GM23338 (cell line): ENCODE results near the gene SOD3. TPM values are rescaled to one million over a fixed set of nuclear protein-coding genes. Genes with fewer than 3 reads are reported as not detected.

Experiments
- ATAC-seq: fragments of 200-7000 bp; cut with Tn5 transposase; 3 replicates; pipeline ENCODE4 v1.9.1; 2020
- DNase-seq: peaks from one replicate; pipeline ENCODE4 v3.0.0-alpha.2; 2015; ENCODE audit warnings: low spot score
- H2AFZ ChIP-seq: fragments of 200-600 bp; sonication (generic); 2 replicates; pipeline ENCODE4 v1.8.0; 2016; ENCODE audit warnings: antibody characterized with exemption, mild to moderate bottlenecking, moderate library complexity
- H3F3A ChIP-seq: fragments of 200-600 bp; sonication (generic); replicated peaks from 2 replicates; pipeline ENCODE4 v1.8.0; 2017; ENCODE audit warnings: antibody characterized with exemption, mixed run types, low read depth
- H3K27ac ChIP-seq: fragments of 200-600 bp; sonication (generic); 2 replicates; pipeline ENCODE4 v1.6.1; 2016; ENCODE audit warnings: low read depth
- H3K27me3 ChIP-seq: fragments of 200-600 bp; sonication (generic); 2 replicates; pipeline ENCODE4 v1.8.0; 2016; ENCODE audit warnings: mild to moderate bottlenecking, mixed run types, moderate library complexity; ENCODE audit not compliant: insufficient read depth
- H3K36me3 ChIP-seq: fragments of 200-600 bp; sonication (generic); 2 replicates; pipeline ENCODE4 v1.8.0; 2016; ENCODE audit warnings: mild to moderate bottlenecking; ENCODE audit not compliant: insufficient read depth
- H3K4me1 ChIP-seq: fragments of 200-600 bp; sonication (generic); 2 replicates; pipeline ENCODE4 v1.8.0; 2016; ENCODE audit warnings: mild to moderate bottlenecking, moderate library complexity; ENCODE audit not compliant: insufficient read depth
- H3K4me2 ChIP-seq: fragments of 200-600 bp; sonication (generic); 2 replicates; pipeline ENCODE4 v1.7.1; 2017; ENCODE audit warnings: mixed run types
- H3K4me3 ChIP-seq: fragments of 200-600 bp; sonication (generic); 2 replicates; pipeline ENCODE4 v1.6.1; 2016; ENCODE audit warnings: mixed run types
- H3K79me2 ChIP-seq: fragments of 200-600 bp; sonication (generic); replicated peaks from 2 replicates; pipeline ENCODE4 v1.8.0; 2017; ENCODE audit warnings: mild to moderate bottlenecking; ENCODE audit not compliant: insufficient read depth
- H3K9me2 ChIP-seq: fragments of 200-600 bp; sonication (generic); 2 replicates; pipeline ENCODE4 v1.8.0; 2017; ENCODE audit not compliant: insufficient read depth
- H4K20me1 ChIP-seq: fragments of 200-600 bp; sonication (generic); replicated peaks from 2 replicates; pipeline ENCODE4 v1.8.0; 2017; ENCODE audit warnings: mild to moderate bottlenecking; ENCODE audit not compliant: insufficient read depth
- H3K27ac Mint-ChIP-seq: 2 replicates; pipeline ENCODE4 v1.8.0; 2020; ENCODE audit warnings: inconsistent platforms, mild to moderate bottlenecking, moderate library complexity, mixed read lengths
- H3K27me3 Mint-ChIP-seq: 3 replicates; pipeline ENCODE4 v1.8.0; 2022; ENCODE audit warnings: low read depth, mild to moderate bottlenecking, moderate library complexity, mixed read lengths, inconsistent platforms; ENCODE audit not compliant: insufficient read depth, poor library complexity
- H3K36me3 Mint-ChIP-seq: 3 replicates; pipeline ENCODE4 v1.8.0; 2021; ENCODE audit warnings: low read depth, mild to moderate bottlenecking, inconsistent platforms, moderate library complexity, mixed read lengths
- H3K4me1 Mint-ChIP-seq: 3 replicates; pipeline ENCODE4 v1.8.0; 2020; ENCODE audit warnings: mild to moderate bottlenecking, inconsistent platforms, mixed read lengths
- H3K4me3 Mint-ChIP-seq: 3 replicates; pipeline ENCODE4 v1.8.0; 2021; ENCODE audit warnings: moderate library complexity, mild to moderate bottlenecking, inconsistent platforms, mixed read lengths
- H3K9me3 Mint-ChIP-seq: 3 replicates; pipeline ENCODE4 v1.8.0; 2020; ENCODE audit warnings: moderate library complexity, mild to moderate bottlenecking, inconsistent platforms, mixed read lengths
- CREB1 ChIP-seq: fragments of 250-450 bp; sonication (Bioruptor Pico); IDR thresholded peaks from 2 replicates; pipeline ENCODE4 v1.5.0; 2020; ENCODE audit warnings: low read depth, mild to moderate bottlenecking, moderate library complexity
- EZH2 ChIP-seq: fragments of 200-600 bp; sonication (generic); IDR thresholded peaks from one replicate; pipeline ENCODE4 v1.8.0; 2017; ENCODE audit warnings: antibody characterized with exemption, mild to moderate bottlenecking, low read depth; ENCODE audit not compliant: unreplicated experiment
- EZH2phosphoT487 ChIP-seq: fragments of 200-600 bp; sonication (generic); IDR thresholded peaks from one replicate; pipeline ENCODE4 v1.8.1; 2018; ENCODE audit warnings: antibody characterized with exemption; ENCODE audit not compliant: unreplicated experiment
- NANOG ChIP-seq: IDR thresholded peaks from 2 replicates; pipeline ENCODE4 v1.6.1; 2016; ENCODE audit warnings: antibody characterized with exemption, borderline replicate concordance
- POLR2AphosphoS5 ChIP-seq: IDR thresholded peaks from 2 replicates; pipeline ENCODE4 v1.6.1; 2016; ENCODE audit warnings: antibody characterized with exemption, low read depth
- STAT1 ChIP-seq: IDR thresholded peaks from one replicate; pipeline ENCODE4 v1.6.1; 2016; ENCODE audit warnings: antibody characterized with exemption; ENCODE audit not compliant: unreplicated experiment
- ZNF114 ChIP-seq: fragments of 250-450 bp; sonication (Bioruptor Pico); IDR thresholded peaks from 2 replicates; pipeline ENCODE4 v1.5.0; 2020; ENCODE audit warnings: mild to moderate bottlenecking, moderate library complexity
- ZNF331 ChIP-seq: fragments of 250-450 bp; sonication (Bioruptor Pico); IDR thresholded peaks from 2 replicates; pipeline ENCODE4 v1.5.0; 2020; ENCODE audit warnings: low read depth, mild to moderate bottlenecking, moderate library complexity
- polyA plus RNA-seq: library from polyadenylated mRNA; unstranded; fragments of >200 nt; fragmentation: Nextera tagmentation; extraction: Ambion mirVana; gene quantifications from 2 replicates; pipeline ENCODE4 v1.2.1, GENCODE V29; 2016
- total RNA-seq: library from RNA; depleted of rRNA; stranded (reverse); fragments of >200 nt; shearing (Covaris generic); gene quantifications from 2 replicates; pipeline ENCODE4 v1.2.3, GENCODE V29; 2014
- TF ChIP-seq, protein P1 (sequence below): IDR thresholded peaks from 2 replicates; pipeline ENCODE4 v1.6.1; 2016; ENCODE audit warnings: antibody characterized with exemption
- TF ChIP-seq, protein P2 (sequence below), 2 experiments: fragments of 200-600 bp in 1 of 2; sonication (generic) in 1 of 2; conservative IDR thresholded peaks; 2 replicates each; pipeline versions ENCODE4 v1.5.1 to v1.6.1; 2016 to 2017; ENCODE audit warnings: antibody characterized with exemption in 2 of 2, low read depth in 2 of 2, mild to moderate bottlenecking in 2 of 2, moderate library complexity in 1 of 2
- TF ChIP-seq, protein P3 (sequence below): IDR thresholded peaks from one replicate; pipeline ENCODE4 v1.6.1; 2018; ENCODE audit warnings: antibody characterized with exemption; ENCODE audit not compliant: unreplicated experiment

SOD3 gene
- total and polyA plus RNA-seq, 2 experiments from 2014 or later, result 7.5 to 11.8 TPM

DNA sequence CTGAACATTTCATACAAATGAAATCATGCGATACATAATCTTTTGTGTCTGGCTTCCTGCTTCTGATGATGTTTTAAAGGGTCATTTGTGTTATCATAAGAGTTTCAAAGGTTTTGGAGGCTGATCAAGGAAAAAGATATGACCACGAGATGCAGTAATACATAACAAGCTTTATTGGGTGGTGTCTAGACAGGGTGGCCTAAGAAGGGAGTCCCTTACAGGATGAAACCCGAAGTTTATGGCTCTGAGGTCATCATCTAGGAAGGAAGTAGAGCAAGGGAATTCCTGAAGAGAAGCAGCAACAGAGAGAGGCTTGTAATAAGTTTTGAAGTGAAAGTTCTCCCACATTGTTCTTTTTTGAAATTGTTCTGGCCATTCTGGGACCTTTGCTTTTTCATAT lies 40.8 kb upstream of the SOD3 start:
- Histone ChIP-seq H2AFZ (no peak overlapping the region), H4K20me1 (no peaks in the 10 kb centered on the region), H3K79me2 (no peaks in the 10 kb centered on the region), H3F3A (no peaks in the 10 kb centered on the region), H3K36me3 (no peaks in the 10 kb centered on the region), H3K4me1 (no peaks in the 10 kb centered on the region), H3K4me2 (no peak overlapping the region), H3K4me3 (no peak overlapping the region), H3K27me3 (no peaks in the 10 kb centered on the region), H3K27ac (no peak overlapping the region), H3K9me2 (no peaks in the 10 kb centered on the region)
- no peaks in the 10 kb centered on the region for H3K4me1 Mint-ChIP-seq
- TF ChIP-seq, protein P1, sequence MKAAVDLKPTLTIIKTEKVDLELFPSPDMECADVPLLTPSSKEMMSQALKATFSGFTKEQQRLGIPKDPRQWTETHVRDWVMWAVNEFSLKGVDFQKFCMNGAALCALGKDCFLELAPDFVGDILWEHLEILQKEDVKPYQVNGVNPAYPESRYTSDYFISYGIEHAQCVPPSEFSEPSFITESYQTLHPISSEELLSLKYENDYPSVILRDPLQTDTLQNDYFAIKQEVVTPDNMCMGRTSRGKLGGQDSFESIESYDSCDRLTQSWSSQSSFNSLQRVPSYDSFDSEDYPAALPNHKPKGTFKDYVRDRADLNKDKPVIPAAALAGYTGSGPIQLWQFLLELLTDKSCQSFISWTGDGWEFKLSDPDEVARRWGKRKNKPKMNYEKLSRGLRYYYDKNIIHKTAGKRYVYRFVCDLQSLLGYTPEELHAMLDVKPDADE, result no peak
- TF ChIP-seq STAT1, result no peak
- peaks cover 10% of the 10 kb centered on the region for H3K36me3 Mint-ChIP-seq
- no peaks in the 10 kb centered on the region for H3K27me3 Mint-ChIP-seq
- no peak for ATAC-seq
- no peak overlapping the region for H3K27ac Mint-ChIP-seq
- DNase-seq, result no peak
- no peak overlapping the region for H3K4me3 Mint-ChIP-seq
- peaks cover 11% of the 10 kb centered on the region for H3K9me3 Mint-ChIP-seq

DNA sequence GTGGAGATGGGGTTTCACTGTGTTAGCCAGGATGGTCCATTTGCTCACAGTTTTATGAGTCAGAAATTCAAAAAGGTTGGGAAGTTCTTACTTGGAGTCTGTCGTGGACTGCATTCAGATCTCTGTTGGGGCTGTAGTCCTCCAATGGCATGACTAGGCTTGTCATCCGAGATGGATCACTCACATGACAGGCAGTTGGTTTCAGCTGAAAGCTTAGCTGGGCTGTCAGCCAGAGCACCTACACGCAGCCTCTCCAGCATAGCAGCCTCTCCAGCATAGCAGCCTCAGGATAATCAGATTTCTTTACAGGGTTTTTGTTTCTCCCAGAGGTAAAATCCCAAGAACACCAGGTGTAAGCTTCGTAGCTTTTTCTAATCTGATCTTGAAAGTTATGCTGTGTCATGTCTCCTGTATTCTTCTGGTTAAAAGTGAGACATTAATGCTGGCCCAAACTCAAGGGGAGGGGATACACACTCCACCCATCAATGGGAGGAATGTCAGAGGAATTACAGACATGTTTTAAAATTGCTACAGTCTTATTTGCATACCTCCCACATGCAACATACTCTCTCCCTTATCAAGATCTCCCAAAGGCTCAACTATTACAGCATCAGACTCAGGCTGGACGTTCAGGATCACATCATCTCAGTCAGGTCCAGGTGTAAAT lies 31.6 kb upstream of the SOD3 start:
- no peak overlapping the region for H3K4me3 Mint-ChIP-seq
- no peaks in the 10 kb centered on the region for H3K9me3 Mint-ChIP-seq
- no peak overlapping the region for H3K4me2 ChIP-seq
- peaks cover 8% of the 10 kb centered on the region for H3K9me2 ChIP-seq
- H3K4me1 Mint-ChIP-seq, result peaks cover 5% of the 10 kb centered on the region
- DNase-seq (no peak), ATAC-seq (no peak)
- H4K20me1 ChIP-seq, result no peaks in the 10 kb centered on the region
- H3K27me3 Mint-ChIP-seq, result no peaks in the 10 kb centered on the region
- no peaks in the 10 kb centered on the region for H3K79me2 ChIP-seq
- peak overlapping the region; percentile 18; the same call in 1 of the 2 replicates for H2AFZ ChIP-seq
- no peaks in the 10 kb centered on the region for H3K36me3 Mint-ChIP-seq
- H3F3A ChIP-seq, result no peaks in the 10 kb centered on the region
- no peak overlapping the region for H3K4me3 ChIP-seq
- H3K27me3 ChIP-seq, result no peaks in the 10 kb centered on the region
- no peak overlapping the region for H3K27ac ChIP-seq
- no peaks in the 10 kb centered on the region for H3K36me3 ChIP-seq
- no peak overlapping the region for H3K27ac Mint-ChIP-seq
- H3K4me1 ChIP-seq, result no peaks in the 10 kb centered on the region
- TF ChIP-seq POLR2AphosphoS5 (no peak), NANOG (no peak), ZNF331 (no peak), CREB1 (CRISPR knock-in tag) (no peak), STAT1 (no peak), EZH2 (no peak), ZNF114 (CRISPR knock-in tag) (no peak), EZH2phosphoT487 (no peak)
- TF ChIP-seq, protein P2, sequence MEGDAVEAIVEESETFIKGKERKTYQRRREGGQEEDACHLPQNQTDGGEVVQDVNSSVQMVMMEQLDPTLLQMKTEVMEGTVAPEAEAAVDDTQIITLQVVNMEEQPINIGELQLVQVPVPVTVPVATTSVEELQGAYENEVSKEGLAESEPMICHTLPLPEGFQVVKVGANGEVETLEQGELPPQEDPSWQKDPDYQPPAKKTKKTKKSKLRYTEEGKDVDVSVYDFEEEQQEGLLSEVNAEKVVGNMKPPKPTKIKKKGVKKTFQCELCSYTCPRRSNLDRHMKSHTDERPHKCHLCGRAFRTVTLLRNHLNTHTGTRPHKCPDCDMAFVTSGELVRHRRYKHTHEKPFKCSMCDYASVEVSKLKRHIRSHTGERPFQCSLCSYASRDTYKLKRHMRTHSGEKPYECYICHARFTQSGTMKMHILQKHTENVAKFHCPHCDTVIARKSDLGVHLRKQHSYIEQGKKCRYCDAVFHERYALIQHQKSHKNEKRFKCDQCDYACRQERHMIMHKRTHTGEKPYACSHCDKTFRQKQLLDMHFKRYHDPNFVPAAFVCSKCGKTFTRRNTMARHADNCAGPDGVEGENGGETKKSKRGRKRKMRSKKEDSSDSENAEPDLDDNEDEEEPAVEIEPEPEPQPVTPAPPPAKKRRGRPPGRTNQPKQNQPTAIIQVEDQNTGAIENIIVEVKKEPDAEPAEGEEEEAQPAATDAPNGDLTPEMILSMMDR (conservative IDR thresholded peaks at IDR 0.05; ENCODE audit: low read depth in 2 of 2), result no peak
- TF ChIP-seq, protein P3, sequence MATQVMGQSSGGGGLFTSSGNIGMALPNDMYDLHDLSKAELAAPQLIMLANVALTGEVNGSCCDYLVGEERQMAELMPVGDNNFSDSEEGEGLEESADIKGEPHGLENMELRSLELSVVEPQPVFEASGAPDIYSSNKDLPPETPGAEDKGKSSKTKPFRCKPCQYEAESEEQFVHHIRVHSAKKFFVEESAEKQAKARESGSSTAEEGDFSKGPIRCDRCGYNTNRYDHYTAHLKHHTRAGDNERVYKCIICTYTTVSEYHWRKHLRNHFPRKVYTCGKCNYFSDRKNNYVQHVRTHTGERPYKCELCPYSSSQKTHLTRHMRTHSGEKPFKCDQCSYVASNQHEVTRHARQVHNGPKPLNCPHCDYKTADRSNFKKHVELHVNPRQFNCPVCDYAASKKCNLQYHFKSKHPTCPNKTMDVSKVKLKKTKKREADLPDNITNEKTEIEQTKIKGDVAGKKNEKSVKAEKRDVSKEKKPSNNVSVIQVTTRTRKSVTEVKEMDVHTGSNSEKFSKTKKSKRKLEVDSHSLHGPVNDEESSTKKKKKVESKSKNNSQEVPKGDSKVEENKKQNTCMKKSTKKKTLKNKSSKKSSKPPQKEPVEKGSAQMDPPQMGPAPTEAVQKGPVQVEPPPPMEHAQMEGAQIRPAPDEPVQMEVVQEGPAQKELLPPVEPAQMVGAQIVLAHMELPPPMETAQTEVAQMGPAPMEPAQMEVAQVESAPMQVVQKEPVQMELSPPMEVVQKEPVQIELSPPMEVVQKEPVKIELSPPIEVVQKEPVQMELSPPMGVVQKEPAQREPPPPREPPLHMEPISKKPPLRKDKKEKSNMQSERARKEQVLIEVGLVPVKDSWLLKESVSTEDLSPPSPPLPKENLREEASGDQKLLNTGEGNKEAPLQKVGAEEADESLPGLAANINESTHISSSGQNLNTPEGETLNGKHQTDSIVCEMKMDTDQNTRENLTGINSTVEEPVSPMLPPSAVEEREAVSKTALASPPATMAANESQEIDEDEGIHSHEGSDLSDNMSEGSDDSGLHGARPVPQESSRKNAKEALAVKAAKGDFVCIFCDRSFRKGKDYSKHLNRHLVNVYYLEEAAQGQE, result no peak
- TF ChIP-seq, protein P1, result no peak
